K562 (cell line): Measurements from ENCODE around the gene PIP4K2C. TPM values are rescaled to one million over a fixed set of nuclear protein-coding genes. Genes with fewer than 3 reads are reported as not detected.

Experiments
- ADNP ChIP-seq: fragments of 200-800 bp; sonication (Bioruptor generic); IDR thresholded peaks from 2 replicates; pipeline ENCODE4 v1.6.1; 2016; ENCODE audit warnings: missing genetic modification characterization, missing compliant biosample characterization
- CHD2 ChIP-seq: IDR thresholded peaks from 2 replicates; pipeline ENCODE4 v1.6.1; 2011; ENCODE audit warnings: low read depth, low read length
- NCOR1 ChIP-seq: fragments of 450-650 bp; IDR thresholded peaks from 2 replicates; pipeline ENCODE4 v1.6.1; 2016; ENCODE audit warnings: mild to moderate bottlenecking, moderate library complexity
- RAD21 ChIP-seq, 2 experiments: fragments of 250-450 bp in 1 of 2; fragments of 450-650 bp in 1 of 2; sonication (Bioruptor Pico) in 1 of 2; formaldehyde crosslinking in 1 of 2; IDR thresholded peaks in 1 of 2; conservative IDR thresholded peaks in 1 of 2; 2 replicates each; pipeline versions ENCODE4 v1.4.0 to v1.8.0; 2020 to 2022; ENCODE audit warnings: mild to moderate bottlenecking in 2 of 2, moderate library complexity in 1 of 2
- SAP30 ChIP-seq: fragments of 200-600 bp; sonication (generic); IDR thresholded peaks from 2 replicates; pipeline ENCODE4 v1.6.1; 2012; ENCODE audit warnings: borderline replicate concordance, low read depth, mild to moderate bottlenecking, moderate library complexity, low read length, control low read depth, inconsistent platforms; ENCODE audit not compliant: insufficient read depth, poor library complexity, severe bottlenecking
- SMARCA4 ChIP-seq: fragments of 450-650 bp; IDR thresholded peaks from 2 replicates; pipeline ENCODE4 v1.6.1; 2016
- SOX6 ChIP-seq: fragments of 450-650 bp; IDR thresholded peaks from 2 replicates; pipeline ENCODE4 v1.6.1; 2014; ENCODE audit warnings: mild to moderate bottlenecking
- TAF1 ChIP-seq: IDR thresholded peaks from 2 replicates; pipeline ENCODE4 v1.6.1; 2011; ENCODE audit warnings: mild to moderate bottlenecking, low read length, moderate library complexity; ENCODE audit not compliant: insufficient read depth, control insufficient read depth, severe bottlenecking; ENCODE audit errors: extremely low read depth
- TEAD4 ChIP-seq, 2 experiments: sonication (generic) in 1 of 2; formaldehyde crosslinking in 1 of 2; IDR thresholded peaks; 2 replicates each; pipeline versions ENCODE4 v1.6.1 to v1.8.0; 2012 to 2022; ENCODE audit warnings: borderline replicate concordance in 1 of 2, inconsistent platforms in 1 of 2, low read length in 1 of 2, mild to moderate bottlenecking in 1 of 2, missing genetic modification reagents in 1 of 2
- ZEB2 ChIP-seq: fragments of 450-650 bp; IDR thresholded peaks from 2 replicates; pipeline ENCODE4 v1.6.1; 2016
- ZNF133 ChIP-seq: fragments of 250-450 bp; sonication (Bioruptor Pico); IDR thresholded peaks from 2 replicates; pipeline ENCODE4 v1.4.0; 2020; ENCODE audit warnings: mild to moderate bottlenecking
- polyA plus RNA-seq, 8 experiments: library from polyadenylated mRNA; depleted of rRNA in 4 of 8; stranded (reverse) in 5 of 8; unstranded in 3 of 8; fragments of >200 nt; fragmentation: Nextera tagmentation in 2 of 8; fragmentation: Illumina TruSeq in 1 of 8; extraction: Ambion mirVana in 2 of 8; extraction: Trizol in 1 of 8; gene quantifications; 2 replicates each; pipeline versions ENCODE4 v1.2.1 to v1.2.3, GENCODE V29; 2011 to 2014; ENCODE audit warnings: inconsistent platforms in 1 of 8, missing spikeins in 1 of 8
- total RNA-seq, 7 experiments: library from RNA; depleted of rRNA in 6 of 7; stranded (reverse); fragments of >200 nt in 6 of 7; fragmentation: Illumina TruSeq in 2 of 7; extraction: Trizol in 2 of 7; gene quantifications; 2 replicates each; pipeline versions ENCODE4 v1.2.1 to v1.2.3, GENCODE V29; 2011 to 2021; ENCODE audit warnings: low replicate concordance in 1 of 7
- TF ChIP-seq, protein P1 (sequence below): fragments of 450-650 bp; formaldehyde crosslinking; IDR thresholded peaks from 2 replicates; pipeline ENCODE4 v1.4.0; 2020; ENCODE audit warnings: mild to moderate bottlenecking, mixed read lengths
- TF ChIP-seq, protein P2 (sequence below): fragments of 450-650 bp; IDR thresholded peaks from 2 replicates; pipeline ENCODE4 v1.6.1; 2017; ENCODE audit warnings: antibody characterized with exemption, mild to moderate bottlenecking
- TF ChIP-seq, protein P3 (sequence below), 2 experiments: fragments of 450-650 bp in 1 of 2; sonication (generic) in 1 of 2; formaldehyde crosslinking in 1 of 2; IDR thresholded peaks in 1 of 2; conservative IDR thresholded peaks in 1 of 2; 2 replicates each; pipeline versions ENCODE4 v1.6.1 to v1.8.1; 2016 to 2023; ENCODE audit warnings: mild to moderate bottlenecking in 2 of 2, moderate library complexity in 2 of 2, inconsistent platforms in 1 of 2, missing genetic modification reagents in 1 of 2
- TF ChIP-seq, protein P4 (sequence below), 2 experiments: fragments of 450-650 bp; conservative IDR thresholded peaks; 2 replicates each; pipeline ENCODE4 v1.6.1; 2017; ENCODE audit warnings: mild to moderate bottlenecking in 2 of 2, moderate library complexity in 2 of 2

PIP4K2C gene
- total and polyA plus RNA-seq, 9 of the 15 experiments (the other 6 are each of a cell fraction or from before 2014, with no cell fraction given) = 9.0 to 41.4 (median 18.3) TPM

DNA sequence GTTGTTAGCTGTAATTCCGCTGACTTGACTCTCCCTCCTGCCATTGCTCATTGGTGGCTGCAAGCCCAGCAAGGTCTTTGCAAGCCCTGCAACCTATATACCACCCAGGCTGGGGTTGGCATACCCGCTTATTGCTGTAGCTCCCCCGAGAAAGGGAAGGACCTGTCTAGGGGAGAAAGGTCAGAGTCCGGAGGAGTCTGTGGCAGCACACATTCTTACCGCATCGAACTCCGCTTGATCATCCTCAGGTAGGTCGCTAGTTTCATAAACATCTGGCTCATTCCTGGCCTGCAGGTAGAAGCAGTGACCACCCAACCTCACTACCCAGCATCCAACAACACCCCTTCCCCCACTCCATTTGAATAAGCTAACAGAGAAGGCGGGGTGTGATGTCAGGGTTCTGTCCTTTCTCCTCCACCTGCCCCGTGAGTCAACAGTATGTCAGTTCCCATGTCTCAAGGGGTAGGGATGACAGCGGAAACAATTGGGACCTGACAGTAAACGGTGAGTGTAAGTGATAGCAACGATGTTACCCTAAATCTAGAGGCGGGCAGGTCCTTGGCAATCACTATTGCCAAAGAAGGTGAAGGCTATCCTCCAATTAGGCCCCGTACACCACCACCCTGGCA lies 45.1 kb upstream of the PIP4K2C start (continued):
- TF ChIP-seq, protein P1, sequence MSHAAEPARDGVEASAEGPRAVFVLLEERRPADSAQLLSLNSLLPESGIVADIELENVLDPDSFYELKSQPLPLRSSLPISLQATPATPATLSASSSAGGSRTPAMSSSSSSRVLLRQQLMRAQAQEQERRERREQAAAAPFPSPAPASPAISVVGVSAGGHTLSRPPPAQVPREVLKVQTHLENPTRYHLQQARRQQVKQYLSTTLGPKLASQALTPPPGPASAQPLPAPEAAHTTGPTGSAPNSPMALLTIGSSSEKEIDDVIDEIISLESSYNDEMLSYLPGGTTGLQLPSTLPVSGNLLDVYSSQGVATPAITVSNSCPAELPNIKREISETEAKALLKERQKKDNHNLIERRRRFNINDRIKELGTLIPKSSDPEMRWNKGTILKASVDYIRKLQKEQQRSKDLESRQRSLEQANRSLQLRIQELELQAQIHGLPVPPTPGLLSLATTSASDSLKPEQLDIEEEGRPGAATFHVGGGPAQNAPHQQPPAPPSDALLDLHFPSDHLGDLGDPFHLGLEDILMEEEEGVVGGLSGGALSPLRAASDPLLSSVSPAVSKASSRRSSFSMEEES (CRISPR knock-in tag) = no peak
- TF ChIP-seq SAP30 (peak; percentile 21), ZEB2 (peak; percentile 54; the same call in 1 of the 2 replicates), RAD21 (CRISPR knock-in tag; conservative IDR thresholded peaks at IDR 0.05 in 1 of 2, IDR thresholded peaks at IDR 0.05 in 1 of 2) (no peak), TEAD4 (IDR thresholded peaks at IDR 0.05; ENCODE audit: low read length) (0 out of 2 replicates have a peak, but pooled peaks have one; percentile 12), TEAD4 (CRISPR knock-in tag; IDR thresholded peaks at IDR 0.05; ENCODE audit: borderline replicate concordance) (no peak), SMARCA4 (peak; percentile 33; the same call in 1 of the 2 replicates), NCOR1 (no peak), SOX6 (peak; percentile 10; the same call in 1 of the 2 replicates), CHD2 (no peak), ZNF133 (CRISPR knock-in tag) (no peak), ADNP (tag) (no peak), TAF1 (peak; percentile 38)
- TF ChIP-seq, protein P2, sequence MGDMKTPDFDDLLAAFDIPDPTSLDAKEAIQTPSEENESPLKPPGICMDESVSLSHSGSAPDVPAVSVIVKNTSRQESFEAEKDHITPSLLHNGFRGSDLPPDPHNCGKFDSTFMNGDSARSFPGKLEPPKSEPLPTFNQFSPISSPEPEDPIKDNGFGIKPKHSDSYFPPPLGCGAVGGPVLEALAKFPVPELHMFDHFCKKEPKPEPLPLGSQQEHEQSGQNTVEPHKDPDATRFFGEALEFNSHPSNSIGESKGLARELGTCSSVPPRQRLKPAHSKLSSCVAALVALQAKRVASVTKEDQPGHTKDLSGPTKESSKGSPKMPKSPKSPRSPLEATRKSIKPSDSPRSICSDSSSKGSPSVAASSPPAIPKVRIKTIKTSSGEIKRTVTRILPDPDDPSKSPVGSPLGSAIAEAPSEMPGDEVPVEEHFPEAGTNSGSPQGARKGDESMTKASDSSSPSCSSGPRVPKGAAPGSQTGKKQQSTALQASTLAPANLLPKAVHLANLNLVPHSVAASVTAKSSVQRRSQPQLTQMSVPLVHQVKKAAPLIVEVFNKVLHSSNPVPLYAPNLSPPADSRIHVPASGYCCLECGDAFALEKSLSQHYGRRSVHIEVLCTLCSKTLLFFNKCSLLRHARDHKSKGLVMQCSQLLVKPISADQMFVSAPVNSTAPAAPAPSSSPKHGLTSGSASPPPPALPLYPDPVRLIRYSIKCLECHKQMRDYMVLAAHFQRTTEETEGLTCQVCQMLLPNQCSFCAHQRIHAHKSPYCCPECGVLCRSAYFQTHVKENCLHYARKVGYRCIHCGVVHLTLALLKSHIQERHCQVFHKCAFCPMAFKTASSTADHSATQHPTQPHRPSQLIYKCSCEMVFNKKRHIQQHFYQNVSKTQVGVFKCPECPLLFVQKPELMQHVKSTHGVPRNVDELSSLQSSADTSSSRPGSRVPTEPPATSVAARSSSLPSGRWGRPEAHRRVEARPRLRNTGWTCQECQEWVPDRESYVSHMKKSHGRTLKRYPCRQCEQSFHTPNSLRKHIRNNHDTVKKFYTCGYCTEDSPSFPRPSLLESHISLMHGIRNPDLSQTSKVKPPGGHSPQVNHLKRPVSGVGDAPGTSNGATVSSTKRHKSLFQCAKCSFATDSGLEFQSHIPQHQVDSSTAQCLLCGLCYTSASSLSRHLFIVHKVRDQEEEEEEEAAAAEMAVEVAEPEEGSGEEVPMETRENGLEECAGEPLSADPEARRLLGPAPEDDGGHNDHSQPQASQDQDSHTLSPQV = peak; percentile 63; the same call in 1 of the 2 replicates
- TF ChIP-seq, protein P3, sequence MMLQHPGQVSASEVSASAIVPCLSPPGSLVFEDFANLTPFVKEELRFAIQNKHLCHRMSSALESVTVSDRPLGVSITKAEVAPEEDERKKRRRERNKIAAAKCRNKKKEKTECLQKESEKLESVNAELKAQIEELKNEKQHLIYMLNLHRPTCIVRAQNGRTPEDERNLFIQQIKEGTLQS (IDR thresholded peaks at IDR 0.05) = peak; percentile 66
- TF ChIP-seq, protein P3 (CRISPR knock-in tag; conservative IDR thresholded peaks at IDR 0.05) = no peak
- TF ChIP-seq, protein P4, sequence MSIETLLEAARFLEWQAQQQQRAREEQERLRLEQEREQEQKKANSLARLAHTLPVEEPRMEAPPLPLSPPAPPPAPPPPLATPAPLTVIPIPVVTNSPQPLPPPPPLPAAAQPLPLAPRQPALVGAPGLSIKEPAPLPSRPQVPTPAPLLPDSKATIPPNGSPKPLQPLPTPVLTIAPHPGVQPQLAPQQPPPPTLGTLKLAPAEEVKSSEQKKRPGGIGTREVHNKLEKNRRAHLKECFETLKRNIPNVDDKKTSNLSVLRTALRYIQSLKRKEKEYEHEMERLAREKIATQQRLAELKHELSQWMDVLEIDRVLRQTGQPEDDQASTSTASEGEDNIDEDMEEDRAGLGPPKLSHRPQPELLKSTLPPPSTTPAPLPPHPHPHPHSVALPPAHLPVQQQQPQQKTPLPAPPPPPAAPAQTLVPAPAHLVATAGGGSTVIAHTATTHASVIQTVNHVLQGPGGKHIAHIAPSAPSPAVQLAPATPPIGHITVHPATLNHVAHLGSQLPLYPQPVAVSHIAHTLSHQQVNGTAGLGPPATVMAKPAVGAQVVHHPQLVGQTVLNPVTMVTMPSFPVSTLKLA (conservative IDR thresholded peaks at IDR 0.05) = 0 out of 4 replicates have a peak, but pooled peaks of 1 of the 2 experiments have one; percentile 36
